CD8-positive, alpha-beta memory T cell (primary cell): ENCODE data around the gene IL1RAP. TPM values are rescaled to one million over a fixed set of nuclear protein-coding genes. Genes with fewer than 3 reads are reported as not detected.

Experiments used
- CTCF ChIA-PET: fragments of 350-600 bp; sonication (Branson Sonifier 250); formaldehyde crosslinking; loops from one replicate; lab custom pipeline; 2021; ENCODE audit warnings: antibody characterized with exemption; lab: Charles Lee
- POLR2A ChIA-PET: fragments of 350-600 bp; sonication (Branson Sonifier 250); formaldehyde crosslinking; loops from one replicate; lab custom pipeline; 2021; ENCODE audit warnings: antibody characterized with exemption; lab: Charles Lee
- DNase-seq, 5 donors: peaks; one replicate each; pipeline versions ENCODE4 v3.0.0 to v3.0.0-alpha.2; 2020 to 2022; ENCODE audit warnings: mixed read lengths in 1 of 5
- H3K27ac ChIP-seq: one replicate; pipeline ENCODE4 v1.7.0; 2013; ENCODE audit warnings: low read depth, mild to moderate bottlenecking, low read length, moderate library complexity
- H3K27me3 ChIP-seq: 2 replicates; pipeline ENCODE4 v1.7.0; 2013; ENCODE audit warnings: low read length, mild to moderate bottlenecking; ENCODE audit not compliant: insufficient read depth, poor library complexity, severe bottlenecking
- H3K36me3 ChIP-seq: 2 replicates; pipeline ENCODE4 v1.7.0; 2013; ENCODE audit warnings: mild to moderate bottlenecking, low read length, moderate library complexity; ENCODE audit not compliant: insufficient read depth
- H3K4me1 ChIP-seq: 2 replicates; pipeline ENCODE4 v1.7.0; 2013; ENCODE audit warnings: mild to moderate bottlenecking, low read length, moderate library complexity; ENCODE audit not compliant: insufficient read depth
- H3K4me3 ChIP-seq: 2 replicates; pipeline ENCODE4 v1.7.0; 2013; ENCODE audit warnings: mild to moderate bottlenecking, low read length
- H3K9me3 ChIP-seq: 2 replicates; pipeline ENCODE4 v1.7.0; 2013; ENCODE audit warnings: mild to moderate bottlenecking, low read length
- H3K27ac Mint-ChIP-seq, 8 donors: one replicate each; pipeline ENCODE4 v1.8.0; 2020 to 2021; ENCODE audit warnings: mixed read lengths in 8 of 8, mild to moderate bottlenecking in 6 of 8, inconsistent platforms in 3 of 8, moderate library complexity in 3 of 8
- H3K27me3 Mint-ChIP-seq, 2 donors: one replicate each; pipeline ENCODE4 v1.8.0; 2020 to 2021; ENCODE audit warnings: mixed read lengths in 2 of 2, mild to moderate bottlenecking in 1 of 2, moderate library complexity in 1 of 2
- H3K36me3 Mint-ChIP-seq, 3 donors: one replicate each; pipeline ENCODE4 v1.8.0; 2020 to 2021; ENCODE audit warnings: mixed read lengths in 3 of 3, inconsistent platforms in 1 of 3, mild to moderate bottlenecking in 1 of 3
- H3K4me1 Mint-ChIP-seq, 3 donors: one replicate each; pipeline ENCODE4 v1.8.0; 2020 to 2021; ENCODE audit warnings: mixed read lengths in 3 of 3, inconsistent platforms in 1 of 3, mild to moderate bottlenecking in 1 of 3
- H3K4me3 Mint-ChIP-seq, 7 donors: one replicate each; pipeline ENCODE4 v1.8.0; 2020 to 2021; ENCODE audit warnings: mixed read lengths in 7 of 7, mild to moderate bottlenecking in 6 of 7, moderate library complexity in 4 of 7, inconsistent platforms in 2 of 7
- H3K9me3 Mint-ChIP-seq, 5 donors: one replicate each; pipeline ENCODE4 v1.8.0; 2020 to 2022; ENCODE audit warnings: mixed read lengths in 5 of 5, mild to moderate bottlenecking in 3 of 5, moderate library complexity in 2 of 5, inconsistent platforms in 1 of 5
- polyA plus RNA-seq: library from polyadenylated mRNA; unstranded; fragments of 300-500 nt; fragmentation: Illumina TruSeq; gene quantifications from one replicate; pipeline ENCODE4 v1.2.3, GENCODE V29; 2021
- total RNA-seq, 2 experiments: library from RNA; stranded (reverse); gene quantifications; one replicate each; pipeline ENCODE4 v1.2.3, GENCODE V29; 2021

The IL1RAP gene
- total and polyA plus RNA-seq, 3 experiments from 2014 or later = 5.2 to 11.5 (median 6.7) TPM

DNA sequence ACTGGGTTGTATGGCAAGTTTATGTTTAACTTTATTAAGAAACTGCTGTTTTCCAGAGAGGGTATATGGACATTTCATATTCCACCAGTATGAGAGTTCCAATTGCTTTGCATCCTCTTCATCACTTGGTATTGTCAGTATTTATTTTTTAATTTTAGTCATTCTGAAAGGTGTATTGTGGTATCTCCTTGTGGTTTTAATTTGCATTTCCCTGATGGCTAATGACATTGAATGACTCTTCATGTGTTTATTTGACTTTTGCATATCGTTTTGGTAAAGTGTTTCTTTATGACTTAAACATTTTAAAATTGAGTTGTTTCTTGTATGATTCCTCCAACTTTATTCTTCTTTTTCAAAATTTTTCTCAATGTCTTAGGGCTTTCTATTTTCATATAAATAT is 44.4 kb downstream of the IL1RAP start:
- Histone ChIP-seq H3K27me3 (no peaks in the 10 kb centered on the region), H3K4me3 (no peak overlapping the region), H3K36me3 (no peaks in the 10 kb centered on the region), H3K4me1 (no peaks in the 10 kb centered on the region), H3K27ac (no peak overlapping the region), H3K9me3 (no peaks in the 10 kb centered on the region)
- peak overlapping the region in 1 of 8 donors; percentile 11 for H3K27ac Mint-ChIP-seq
- CTCF ChIA-PET = no interaction called here
- POLR2A ChIA-PET = no interaction called here
- peaks cover 0 to 8% (median 0%) of the 10 kb centered on the region in 5 donors for H3K9me3 Mint-ChIP-seq
- H3K27me3 Mint-ChIP-seq = no peaks in the 10 kb centered on the region
- H3K4me3 Mint-ChIP-seq = no peak overlapping the region
- DNase-seq = no peak
- peaks cover 0 to 9% (median 8%) of the 10 kb centered on the region in 3 donors for H3K4me1 Mint-ChIP-seq
- peaks cover 9 to 34% (median 17%) of the 10 kb centered on the region in 3 donors for H3K36me3 Mint-ChIP-seq

DNA sequence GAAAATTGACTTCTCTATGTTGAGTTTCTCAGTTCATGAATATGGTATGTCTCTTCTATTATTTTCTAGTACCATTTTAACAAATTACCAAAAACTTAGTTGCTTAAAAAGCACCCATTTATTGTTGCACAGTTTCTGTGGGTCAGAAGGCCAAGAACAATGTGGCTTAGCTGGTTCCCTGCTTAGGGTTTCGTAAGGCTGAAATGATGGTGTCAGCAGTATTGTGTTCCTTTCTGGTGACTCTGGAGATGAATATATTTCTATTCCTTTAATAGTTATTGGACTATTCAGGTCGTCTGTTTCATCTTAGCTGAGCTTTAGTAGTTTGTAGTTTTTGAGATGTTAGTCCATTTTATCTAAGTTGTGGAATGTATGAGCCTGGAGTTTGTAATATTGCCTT is 44.9 kb downstream of the IL1RAP start:
- DNase-seq = no peak
- Mint-ChIP-seq H3K9me3 (peaks cover 0 to 8% (median 0%) of the 10 kb centered on the region in 5 donors), H3K4me1 (peaks cover 0 to 9% (median 8%) of the 10 kb centered on the region in 3 donors), H3K27ac (no peak overlapping the region), H3K4me3 (no peak overlapping the region), H3K27me3 (no peaks in the 10 kb centered on the region), H3K36me3 (peaks cover 9 to 33% (median 17%) of the 10 kb centered on the region in 3 donors)
- H3K9me3 ChIP-seq = no peaks in the 10 kb centered on the region
- ChIA-PET POLR2A (no interaction called here), CTCF (interaction anchor here (2.0 kb wide), 1 partner anchor 13 kb away, joined by 5 read pairs; no protein-coding TSS in a partner anchor)
- no peaks in the 10 kb centered on the region for H3K4me1 ChIP-seq
- no peak overlapping the region for H3K4me3 ChIP-seq
- H3K36me3 ChIP-seq = no peaks in the 10 kb centered on the region
- no peaks in the 10 kb centered on the region for H3K27me3 ChIP-seq
- H3K27ac ChIP-seq = no peak overlapping the region

DNA sequence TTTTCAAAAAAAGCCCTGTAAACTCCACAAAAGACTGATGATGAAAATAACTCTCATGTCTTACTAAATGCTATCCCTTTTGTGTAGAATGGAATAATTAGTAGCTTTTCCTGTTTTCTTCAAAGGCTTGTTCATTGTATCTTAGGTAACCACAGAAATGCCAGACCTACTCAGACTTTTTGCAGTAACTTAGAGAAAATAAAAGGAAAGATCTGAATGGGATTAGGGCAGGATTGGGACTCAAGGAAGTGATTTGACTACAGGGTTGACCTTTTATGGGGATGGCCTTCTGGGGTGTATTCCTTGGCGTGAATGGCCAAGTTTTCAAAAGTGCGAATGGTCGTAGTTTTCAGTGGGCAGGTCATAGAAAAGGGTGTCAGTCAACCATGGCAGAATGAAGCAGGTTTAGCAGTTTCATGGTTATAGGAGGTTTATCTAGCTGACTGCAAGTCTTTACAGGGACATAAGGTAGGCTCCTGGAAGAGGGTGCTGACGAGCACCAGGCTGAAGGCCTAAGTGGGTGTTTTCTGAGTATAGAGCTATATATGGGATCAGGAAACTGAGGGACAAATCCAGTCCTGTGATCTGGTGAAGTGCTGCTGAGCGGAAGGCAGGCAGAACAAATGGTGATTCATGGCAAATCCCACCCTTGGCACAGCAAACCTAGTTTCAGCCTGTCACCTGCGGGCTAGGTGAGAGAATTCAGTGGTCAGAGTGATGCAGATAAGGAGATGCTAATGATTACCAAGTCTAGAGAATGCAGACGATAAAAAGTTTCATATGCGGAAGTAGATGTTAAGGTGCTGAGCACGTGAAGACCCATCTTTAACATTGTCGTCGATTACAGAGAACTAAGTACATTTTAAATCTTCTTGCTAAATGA is 46.4 kb downstream of the IL1RAP start:
- POLR2A ChIA-PET = no interaction called here
- DNase-seq = no peak
- Histone ChIP-seq H3K4me3 (no peak overlapping the region), H3K9me3 (no peaks in the 10 kb centered on the region), H3K36me3 (no peaks in the 10 kb centered on the region), H3K4me1 (no peaks in the 10 kb centered on the region), H3K27ac (no peak overlapping the region), H3K27me3 (no peaks in the 10 kb centered on the region)
- Mint-ChIP-seq H3K4me3 (no peak overlapping the region), H3K27ac (peak overlapping the region in 1 of 8 donors; percentile 40), H3K36me3 (peaks cover 12 to 30% (median 18%) of the 10 kb centered on the region in 3 donors), H3K9me3 (peaks cover 0 to 8% (median 0%) of the 10 kb centered on the region in 5 donors), H3K4me1 (peaks cover 0 to 9% (median 8%) of the 10 kb centered on the region in 3 donors), H3K27me3 (no peaks in the 10 kb centered on the region)
- CTCF ChIA-PET = interaction anchor here (2.0 kb wide), 1 partner anchor 11 kb away, joined by 5 read pairs; no protein-coding TSS in a partner anchor

DNA sequence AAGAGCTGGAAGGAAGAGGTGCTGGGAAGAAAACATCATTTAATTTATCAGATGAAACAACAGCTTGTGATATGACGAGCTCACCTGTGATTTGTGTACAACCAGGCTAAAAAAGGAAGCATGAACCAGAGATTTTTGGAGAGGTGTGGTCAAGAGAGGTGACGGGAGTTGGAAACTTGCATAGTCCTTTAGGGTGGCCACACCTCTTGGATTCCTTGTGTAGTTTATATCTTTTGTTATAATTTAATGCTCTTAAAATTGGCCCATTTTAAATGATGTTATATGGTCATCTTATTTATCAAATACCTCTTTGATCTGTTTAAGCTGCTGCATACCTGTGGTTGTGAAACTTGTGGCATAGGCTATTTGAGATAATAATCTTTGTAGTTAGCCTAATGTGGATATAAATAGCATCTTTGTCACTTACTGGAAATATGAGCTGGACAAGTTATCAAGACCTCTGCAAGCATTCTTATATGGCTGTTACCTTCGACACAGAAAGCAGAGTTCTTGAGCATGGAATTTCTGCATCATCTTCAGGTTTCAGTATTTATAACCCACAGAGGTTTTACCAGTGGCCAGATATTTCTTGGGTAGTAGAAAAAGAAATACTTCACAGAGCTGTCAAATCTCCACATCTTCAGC is 49.1 kb downstream of the IL1RAP start:
- Mint-ChIP-seq H3K4me3 (no peak overlapping the region), H3K4me1 (peaks cover 0 to 14% (median 7%) of the 10 kb centered on the region in 3 donors), H3K36me3 (peaks cover 15 to 31% (median 20%) of the 10 kb centered on the region in 3 donors)

DNA sequence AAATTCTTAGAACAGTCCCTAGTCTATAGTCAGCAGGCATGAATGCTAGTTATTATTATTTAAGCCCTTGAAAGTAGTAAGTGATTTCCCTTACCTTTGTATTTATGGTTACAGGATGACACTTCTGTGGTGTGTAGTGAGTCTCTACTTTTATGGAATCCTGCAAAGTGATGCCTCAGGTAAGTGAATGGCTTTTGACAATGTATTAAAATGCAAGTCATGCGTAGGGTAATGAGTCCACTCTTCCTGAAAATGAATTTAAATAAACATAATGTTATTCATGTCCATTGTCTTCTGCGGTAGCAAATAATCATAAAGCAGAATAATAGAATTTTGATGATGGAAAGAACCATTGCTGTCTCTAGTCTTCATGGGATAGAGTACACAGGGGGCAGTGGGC is 50.3 kb downstream of the IL1RAP start:
- ChIA-PET CTCF (no interaction called here), POLR2A (no interaction called here)
- Mint-ChIP-seq H3K36me3 (peaks cover 15 to 22% (median 20%) of the 10 kb centered on the region in 3 donors), H3K27ac (no peak overlapping the region), H3K9me3 (no peaks in the 10 kb centered on the region), H3K4me1 (peaks cover 0 to 14% (median 7%) of the 10 kb centered on the region in 3 donors), H3K27me3 (no peaks in the 10 kb centered on the region), H3K4me3 (no peak overlapping the region)
- DNase-seq = no peak
- no peak overlapping the region for H3K27ac ChIP-seq
- H3K4me3 ChIP-seq = no peak overlapping the region
- no peaks in the 10 kb centered on the region for H3K9me3 ChIP-seq
- no peaks in the 10 kb centered on the region for H3K27me3 ChIP-seq
- no peaks in the 10 kb centered on the region for H3K36me3 ChIP-seq
- H3K4me1 ChIP-seq = no peaks in the 10 kb centered on the region

More for the DNA sequence above, 49.1 kb downstream of the IL1RAP start:
- Histone ChIP-seq H3K27ac (no peak overlapping the region), H3K36me3 (no peaks in the 10 kb centered on the region), H3K9me3 (no peaks in the 10 kb centered on the region), H3K4me1 (no peaks in the 10 kb centered on the region), H3K4me3 (no peak overlapping the region), H3K27me3 (no peaks in the 10 kb centered on the region)
- ChIA-PET CTCF (no interaction called here), POLR2A (no interaction called here)
- Mint-ChIP-seq H3K9me3 (peaks cover 0 to 8% (median 0%) of the 10 kb centered on the region in 5 donors), H3K27ac (no peak overlapping the region), H3K27me3 (no peaks in the 10 kb centered on the region)
- DNase-seq = no peak

DNA sequence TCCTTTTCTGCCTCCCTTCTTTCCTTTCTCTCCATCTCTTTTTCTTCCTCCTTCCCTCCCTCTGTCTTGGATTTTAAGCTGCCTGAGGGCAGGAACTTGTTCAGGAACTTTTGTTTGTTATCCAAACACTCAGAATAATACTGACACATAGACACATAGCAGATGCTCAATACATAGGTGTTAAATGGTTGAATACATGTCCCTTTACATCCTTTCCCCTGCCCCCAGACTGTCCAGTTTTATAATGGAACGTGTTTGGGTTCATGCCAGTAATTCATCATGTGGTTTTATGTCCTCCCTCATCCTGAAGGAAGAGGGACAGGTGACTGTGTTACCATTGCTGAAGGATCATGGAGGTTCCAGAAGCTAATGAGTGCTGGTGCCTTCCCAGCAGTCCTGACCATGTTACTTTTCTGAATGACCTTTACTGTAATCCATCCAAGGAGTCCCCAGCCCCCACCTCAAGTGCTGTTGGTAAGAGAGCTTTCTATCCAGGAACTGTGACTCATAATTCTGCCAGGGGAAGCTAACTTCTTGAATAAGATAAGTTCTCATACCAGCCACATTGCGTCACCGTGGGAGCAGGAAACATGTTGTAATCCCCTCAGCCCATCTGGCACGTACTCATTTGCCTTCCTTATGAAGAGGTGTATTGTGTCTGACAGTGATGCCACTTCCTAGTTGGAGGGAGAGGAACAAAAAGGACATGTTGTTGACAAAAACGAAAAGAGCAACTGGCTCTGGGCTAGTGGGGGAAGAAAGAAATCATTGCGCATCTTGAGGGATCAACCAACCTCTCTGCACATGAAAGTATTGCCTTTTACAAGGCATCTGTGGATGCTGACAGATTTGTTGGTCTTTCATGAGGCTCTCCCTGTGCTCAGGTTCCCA is 52.4 kb downstream of the IL1RAP start:
- Mint-ChIP-seq H3K4me3 (no peak overlapping the region), H3K9me3 (no peaks in the 10 kb centered on the region), H3K36me3 (peaks cover 11 to 21% (median 16%) of the 10 kb centered on the region in 3 donors), H3K27me3 (no peaks in the 10 kb centered on the region), H3K27ac (no peak overlapping the region), H3K4me1 (peaks cover 0 to 14% (median 7%) of the 10 kb centered on the region in 3 donors)
- no peaks in the 10 kb centered on the region for H3K9me3 ChIP-seq
- DNase-seq = no peak
- no peaks in the 10 kb centered on the region for H3K4me1 ChIP-seq
- H3K27me3 ChIP-seq = no peaks in the 10 kb centered on the region
- H3K36me3 ChIP-seq = no peaks in the 10 kb centered on the region
- H3K4me3 ChIP-seq = no peak overlapping the region
- CTCF ChIA-PET = no interaction called here
- no peak overlapping the region for H3K27ac ChIP-seq
- POLR2A ChIA-PET = no interaction called here

DNA sequence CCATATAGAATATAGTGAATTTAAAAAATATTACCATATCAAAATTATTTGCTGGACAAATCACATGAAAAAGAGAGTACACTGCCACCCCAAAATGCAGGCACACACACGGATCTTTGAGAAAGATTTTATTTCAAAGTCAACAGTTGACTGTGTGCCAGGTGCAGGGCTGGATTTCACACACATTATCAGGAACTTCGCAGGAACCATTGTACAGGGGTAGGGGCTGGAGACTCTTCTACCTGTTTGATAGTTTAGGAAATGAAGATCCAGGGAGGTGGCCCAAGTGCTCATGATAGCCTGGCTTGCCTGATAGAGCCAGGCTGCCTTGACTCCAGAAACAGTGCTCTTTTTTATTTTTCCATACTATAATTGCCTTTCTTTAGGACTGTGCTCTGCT is 54.2 kb downstream of the IL1RAP start:
- DNase-seq = no peak
- peaks cover 1 to 6% (median 4%) of the 10 kb centered on the region in 3 donors for H3K4me1 Mint-ChIP-seq
- POLR2A ChIA-PET = no interaction called here

More for the DNA sequence above, 54.2 kb downstream of the IL1RAP start:
- no peak overlapping the region for H3K27ac Mint-ChIP-seq
- peaks cover 15 to 21% (median 16%) of the 10 kb centered on the region in 3 donors for H3K36me3 Mint-ChIP-seq
- H3K36me3 ChIP-seq = no peaks in the 10 kb centered on the region
- no peak overlapping the region for H3K27ac ChIP-seq
- H3K4me1 ChIP-seq = no peaks in the 10 kb centered on the region
- H3K27me3 Mint-ChIP-seq = no peaks in the 10 kb centered on the region
- H3K4me3 ChIP-seq = no peak overlapping the region
- H3K4me3 Mint-ChIP-seq = no peak overlapping the region
- H3K27me3 ChIP-seq = no peaks in the 10 kb centered on the region
- no peaks in the 10 kb centered on the region for H3K9me3 ChIP-seq
- H3K9me3 Mint-ChIP-seq = no peaks in the 10 kb centered on the region
- CTCF ChIA-PET = no interaction called here
